Measurements from ENCODE around the gene MDFIC. TPM values are rescaled to one million over a fixed set of nuclear protein-coding genes. Genes with fewer than 3 reads are reported as not detected.

Gene MDFIC
- total and polyA plus RNA-seq, 2 experiments from 2014 or later = 3.0 to 5.2 TPM

DNA sequence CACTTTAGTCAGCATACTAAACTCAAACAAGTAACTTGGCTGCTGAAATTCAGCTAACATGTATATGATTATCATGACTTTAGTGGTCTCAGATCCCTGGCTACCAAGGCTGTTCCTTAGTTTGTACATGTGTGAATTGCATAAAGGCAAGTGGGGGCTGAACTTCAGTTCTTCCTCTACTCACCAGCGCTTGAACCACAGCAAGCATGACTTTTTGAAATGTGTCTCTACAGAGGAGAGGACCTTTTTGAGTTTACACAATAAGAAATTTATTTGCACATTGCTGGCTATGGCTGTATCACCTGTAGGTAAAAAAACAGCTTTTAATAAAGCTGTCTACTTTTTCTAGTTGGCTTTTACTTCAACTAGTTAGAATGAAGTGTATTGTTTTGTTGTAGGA, 48.8 kb downstream of the MDFIC start:
- Mint-ChIP-seq H3K27me3 (ENCODE audit: insufficient read depth, low read depth, poor library complexity) (no peaks in the 10 kb centered on the region), H3K9me3 (no peaks in the 10 kb centered on the region), H3K36me3 (ENCODE audit: low read depth) (no peaks in the 10 kb centered on the region), H3K4me1 (peaks cover 31% of the 10 kb centered on the region), H3K4me3 (no peak overlapping the region), H3K27ac (no peak overlapping the region)
- no peaks in the 10 kb centered on the region for H3K79me2 ChIP-seq (replicated peaks; ENCODE audit: insufficient read depth)
- no peaks in the 10 kb centered on the region for H3K36me3 ChIP-seq (ENCODE audit: insufficient read depth)
- no peaks in the 10 kb centered on the region for H3F3A ChIP-seq (replicated peaks; ENCODE audit: low read depth)
- no peaks in the 10 kb centered on the region for H3K27me3 ChIP-seq (ENCODE audit: insufficient read depth)
- TF ChIP-seq POLR2AphosphoS5 (IDR thresholded peaks at IDR 0.05; ENCODE audit: low read depth) = no peak
- TF ChIP-seq, protein P1, sequence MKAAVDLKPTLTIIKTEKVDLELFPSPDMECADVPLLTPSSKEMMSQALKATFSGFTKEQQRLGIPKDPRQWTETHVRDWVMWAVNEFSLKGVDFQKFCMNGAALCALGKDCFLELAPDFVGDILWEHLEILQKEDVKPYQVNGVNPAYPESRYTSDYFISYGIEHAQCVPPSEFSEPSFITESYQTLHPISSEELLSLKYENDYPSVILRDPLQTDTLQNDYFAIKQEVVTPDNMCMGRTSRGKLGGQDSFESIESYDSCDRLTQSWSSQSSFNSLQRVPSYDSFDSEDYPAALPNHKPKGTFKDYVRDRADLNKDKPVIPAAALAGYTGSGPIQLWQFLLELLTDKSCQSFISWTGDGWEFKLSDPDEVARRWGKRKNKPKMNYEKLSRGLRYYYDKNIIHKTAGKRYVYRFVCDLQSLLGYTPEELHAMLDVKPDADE (IDR thresholded peaks at IDR 0.05) = no peak
- no peak for TF ChIP-seq STAT1 (IDR thresholded peaks at IDR 0.05; ENCODE audit: unreplicated experiment)
- TF ChIP-seq ZNF114 (CRISPR knock-in tag; IDR thresholded peaks at IDR 0.05) = no peak
- DNase-seq (ENCODE audit: low spot score) (no peak), ATAC-seq (no peak)
- no peak overlapping the region for H3K4me2 ChIP-seq
- H3K27ac ChIP-seq (ENCODE audit: low read depth) = no peak overlapping the region
- no peak overlapping the region for H3K4me3 ChIP-seq
- H3K9me2 ChIP-seq (ENCODE audit: insufficient read depth) = no peaks in the 10 kb centered on the region
- no peaks in the 10 kb centered on the region for H4K20me1 ChIP-seq (replicated peaks; ENCODE audit: insufficient read depth)
- H3K4me1 ChIP-seq (ENCODE audit: insufficient read depth) = peaks cover 15% of the 10 kb centered on the region
- no peak overlapping the region for H2AFZ ChIP-seq

GRCh38 chr7:114972567-114972966, 50.7 kb downstream of the MDFIC start:
- no peaks in the 10 kb centered on the region for H3K79me2 ChIP-seq (replicated peaks; ENCODE audit: insufficient read depth)
- H3K9me3 Mint-ChIP-seq = no peaks in the 10 kb centered on the region
- TF ChIP-seq ZNF331 (CRISPR knock-in tag; IDR thresholded peaks at IDR 0.05; ENCODE audit: low read depth) (no peak), JUNB (IDR thresholded peaks at IDR 0.05; ENCODE audit: unreplicated experiment) (no peak), EZH2 (IDR thresholded peaks at IDR 0.05; ENCODE audit: low read depth, unreplicated experiment) (no peak), REST (IDR thresholded peaks at IDR 0.05; ENCODE audit: unreplicated experiment) (no peak), ZNF114 (CRISPR knock-in tag; IDR thresholded peaks at IDR 0.05) (no peak), POLR2AphosphoS5 (IDR thresholded peaks at IDR 0.05; ENCODE audit: low read depth) (no peak), EZH2phosphoT487 (IDR thresholded peaks at IDR 0.05; ENCODE audit: unreplicated experiment) (no peak)
- TF ChIP-seq, protein P2, sequence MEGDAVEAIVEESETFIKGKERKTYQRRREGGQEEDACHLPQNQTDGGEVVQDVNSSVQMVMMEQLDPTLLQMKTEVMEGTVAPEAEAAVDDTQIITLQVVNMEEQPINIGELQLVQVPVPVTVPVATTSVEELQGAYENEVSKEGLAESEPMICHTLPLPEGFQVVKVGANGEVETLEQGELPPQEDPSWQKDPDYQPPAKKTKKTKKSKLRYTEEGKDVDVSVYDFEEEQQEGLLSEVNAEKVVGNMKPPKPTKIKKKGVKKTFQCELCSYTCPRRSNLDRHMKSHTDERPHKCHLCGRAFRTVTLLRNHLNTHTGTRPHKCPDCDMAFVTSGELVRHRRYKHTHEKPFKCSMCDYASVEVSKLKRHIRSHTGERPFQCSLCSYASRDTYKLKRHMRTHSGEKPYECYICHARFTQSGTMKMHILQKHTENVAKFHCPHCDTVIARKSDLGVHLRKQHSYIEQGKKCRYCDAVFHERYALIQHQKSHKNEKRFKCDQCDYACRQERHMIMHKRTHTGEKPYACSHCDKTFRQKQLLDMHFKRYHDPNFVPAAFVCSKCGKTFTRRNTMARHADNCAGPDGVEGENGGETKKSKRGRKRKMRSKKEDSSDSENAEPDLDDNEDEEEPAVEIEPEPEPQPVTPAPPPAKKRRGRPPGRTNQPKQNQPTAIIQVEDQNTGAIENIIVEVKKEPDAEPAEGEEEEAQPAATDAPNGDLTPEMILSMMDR (conservative IDR thresholded peaks at IDR 0.05; ENCODE audit: low read depth in 2 of 2) = no peak

More at GRCh38 chr7:114972567-114972966, 50.7 kb downstream of the MDFIC start:
- no peaks in the 10 kb centered on the region for H3F3A ChIP-seq (replicated peaks; ENCODE audit: low read depth)
- peak overlapping the region; percentile 30; the same call in 1 of the 2 replicates for H3K4me2 ChIP-seq
- no peak overlapping the region for H3K27ac ChIP-seq (ENCODE audit: low read depth)
- H3K9me2 ChIP-seq (ENCODE audit: insufficient read depth) = no peaks in the 10 kb centered on the region
- no peak overlapping the region for H2AFZ ChIP-seq
- H3K4me3 ChIP-seq = no peak overlapping the region
- DNase-seq (ENCODE audit: low spot score) (no peak), ATAC-seq (no peak)
- no peaks in the 10 kb centered on the region for H3K27me3 ChIP-seq (ENCODE audit: insufficient read depth)
- H3K4me1 ChIP-seq (ENCODE audit: insufficient read depth) = peaks cover 17% of the 10 kb centered on the region
- H3K36me3 Mint-ChIP-seq (ENCODE audit: low read depth) = no peaks in the 10 kb centered on the region
- no peaks in the 10 kb centered on the region for H3K36me3 ChIP-seq (ENCODE audit: insufficient read depth)
- no peak overlapping the region; the same call in 1 of the 2 replicates for H3K27ac Mint-ChIP-seq
- H3K4me1 Mint-ChIP-seq = peaks cover 36% of the 10 kb centered on the region
- no peaks in the 10 kb centered on the region for H3K27me3 Mint-ChIP-seq (ENCODE audit: insufficient read depth, low read depth, poor library complexity)
- no peak overlapping the region for H3K4me3 Mint-ChIP-seq
- no peaks in the 10 kb centered on the region for H4K20me1 ChIP-seq (replicated peaks; ENCODE audit: insufficient read depth)
